ENCODE measurements around the gene VPS51. TPM values are rescaled to one million over a fixed set of nuclear protein-coding genes. Genes with fewer than 3 reads are reported as not detected.

The VPS51 gene
- total and polyA plus RNA-seq, 2 donors from 2014 or later, result 98.3 to 110 TPM

GRCh38 chr11:65084598-65085375 is 11.2 kb upstream of the VPS51 start:
- Histone ChIP-seq H3K9ac (ENCODE audit: low read length in 3 of 3) (peak overlapping the region; percentile 78 to 95 (median 94)), H3K4me1 (ENCODE audit: control insufficient read depth in 2 of 3, insufficient read depth in 2 of 3, low read depth in 1 of 3, low read length in 3 of 3) (peaks cover 0 to 18% (median 9%) of the 10 kb centered on the region in 3 donors), H3K36me3 (ENCODE audit: control insufficient read depth in 2 of 3, insufficient read depth in 3 of 3, low read length in 3 of 3) (peaks cover 8 to 31% (median 12%) of the 10 kb centered on the region in 3 donors), H3K27me3 (ENCODE audit: control insufficient read depth, insufficient read depth, low read length) (no peaks in the 10 kb centered on the region), H3K4me3 (ENCODE audit: low read length in 3 of 3) (peak overlapping the region; percentile 91 to 99 (median 97)), H3K9me3 (ENCODE audit: control insufficient read depth in 2 of 3, insufficient read depth in 1 of 3, low read length in 3 of 3) (no peaks in the 10 kb centered on the region), H3K27ac (ENCODE audit: low read depth in 2 of 2, low read length in 2 of 2) (peak overlapping the region; percentile 95 to 97)
- DNase-seq (no peak), FAIRE-seq (no peak)
- intact Hi-C loops (cut with DNase I), result no loop called here
- TF ChIP-seq, protein P1, sequence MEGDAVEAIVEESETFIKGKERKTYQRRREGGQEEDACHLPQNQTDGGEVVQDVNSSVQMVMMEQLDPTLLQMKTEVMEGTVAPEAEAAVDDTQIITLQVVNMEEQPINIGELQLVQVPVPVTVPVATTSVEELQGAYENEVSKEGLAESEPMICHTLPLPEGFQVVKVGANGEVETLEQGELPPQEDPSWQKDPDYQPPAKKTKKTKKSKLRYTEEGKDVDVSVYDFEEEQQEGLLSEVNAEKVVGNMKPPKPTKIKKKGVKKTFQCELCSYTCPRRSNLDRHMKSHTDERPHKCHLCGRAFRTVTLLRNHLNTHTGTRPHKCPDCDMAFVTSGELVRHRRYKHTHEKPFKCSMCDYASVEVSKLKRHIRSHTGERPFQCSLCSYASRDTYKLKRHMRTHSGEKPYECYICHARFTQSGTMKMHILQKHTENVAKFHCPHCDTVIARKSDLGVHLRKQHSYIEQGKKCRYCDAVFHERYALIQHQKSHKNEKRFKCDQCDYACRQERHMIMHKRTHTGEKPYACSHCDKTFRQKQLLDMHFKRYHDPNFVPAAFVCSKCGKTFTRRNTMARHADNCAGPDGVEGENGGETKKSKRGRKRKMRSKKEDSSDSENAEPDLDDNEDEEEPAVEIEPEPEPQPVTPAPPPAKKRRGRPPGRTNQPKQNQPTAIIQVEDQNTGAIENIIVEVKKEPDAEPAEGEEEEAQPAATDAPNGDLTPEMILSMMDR (IDR thresholded peaks at IDR 0.05; ENCODE audit: borderline replicate concordance, extremely low read depth, insufficient read depth), result no peak

DNA sequence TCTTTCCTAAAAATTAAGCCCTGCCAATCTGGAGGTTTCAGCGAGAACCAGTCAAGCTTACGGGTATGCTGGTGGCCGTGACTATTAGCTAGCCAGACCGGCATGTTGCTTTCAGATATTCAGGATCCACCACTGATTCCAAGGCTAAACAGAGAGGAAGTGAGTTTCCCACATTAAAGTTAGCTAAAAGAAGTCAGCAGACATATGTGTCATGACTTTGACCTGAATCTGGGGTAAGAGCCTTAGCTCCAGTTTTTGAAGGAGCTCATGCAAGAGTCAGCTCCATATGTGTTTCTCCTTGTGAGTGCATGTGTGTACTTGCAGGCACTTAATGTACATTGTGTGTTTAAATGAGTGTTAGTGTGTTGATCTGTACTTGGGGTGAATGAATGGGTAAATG is 10.6 kb upstream of the VPS51 start:
- Histone ChIP-seq H3K36me3 (ENCODE audit: control insufficient read depth in 2 of 3, insufficient read depth in 3 of 3, low read length in 3 of 3) (peaks cover 8 to 31% (median 12%) of the 10 kb centered on the region in 3 donors), H3K27ac (ENCODE audit: low read depth in 2 of 2, low read length in 2 of 2) (no peak overlapping the region), H3K4me1 (ENCODE audit: control insufficient read depth in 2 of 3, insufficient read depth in 2 of 3, low read depth in 1 of 3, low read length in 3 of 3) (peaks cover 0 to 18% (median 9%) of the 10 kb centered on the region in 3 donors), H3K27me3 (ENCODE audit: control insufficient read depth, insufficient read depth, low read length) (no peaks in the 10 kb centered on the region), H3K9ac (ENCODE audit: low read length in 3 of 3) (peak overlapping the region in 1 of 3 donors; percentile 94), H3K9me3 (ENCODE audit: control insufficient read depth in 2 of 3, insufficient read depth in 1 of 3, low read length in 3 of 3) (no peaks in the 10 kb centered on the region), H3K4me3 (ENCODE audit: low read length in 3 of 3) (no peak overlapping the region)
- TF ChIP-seq, protein P1 (IDR thresholded peaks at IDR 0.05; ENCODE audit: borderline replicate concordance, extremely low read depth, insufficient read depth), result no peak
- no peak for DNase-seq
- intact Hi-C loops (cut with DNase I), result no loop called here
- FAIRE-seq, result no peak

- H3K36me3 ChIP-seq (ENCODE audit: control insufficient read depth in 2 of 3, insufficient read depth in 3 of 3, low read length in 3 of 3), result peaks cover 8 to 31% (median 12%) of the 10 kb centered on the region in 3 donors
- TF ChIP-seq, protein P1 (IDR thresholded peaks at IDR 0.05; ENCODE audit: borderline replicate concordance, extremely low read depth, insufficient read depth), result no peak
- peaks cover 0 to 18% (median 9%) of the 10 kb centered on the region in 3 donors for H3K4me1 ChIP-seq (ENCODE audit: control insufficient read depth in 2 of 3, insufficient read depth in 2 of 3, low read depth in 1 of 3, low read length in 3 of 3)
- H3K27me3 ChIP-seq (ENCODE audit: control insufficient read depth, insufficient read depth, low read length), result no peaks in the 10 kb centered on the region
- intact Hi-C loops (cut with DNase I), result no loop called here
- no peaks in the 10 kb centered on the region for H3K9me3 ChIP-seq (ENCODE audit: control insufficient read depth in 2 of 3, insufficient read depth in 1 of 3, low read length in 3 of 3)
- no peak overlapping the region for H3K4me3 ChIP-seq (ENCODE audit: low read length in 3 of 3)
- FAIRE-seq (no peak), DNase-seq (no peak)
- H3K9ac ChIP-seq (ENCODE audit: low read length in 3 of 3), result no peak overlapping the region
- H3K27ac ChIP-seq (ENCODE audit: low read depth in 2 of 2, low read length in 2 of 2), result no peak overlapping the region
Measured at GRCh38 chr11:65086809-65087208, 9.2 kb upstream of the VPS51 start.
